PFSK-1 (cell line): ENCODE data around the gene ZNF22. TPM values are rescaled to one million over a fixed set of nuclear protein-coding genes. Genes with fewer than 3 reads are reported as not detected.
A peak's percentile ranks its signal among the peaks of the same experiment; 100 is the strongest.

Source experiments
- FOXP2 ChIP-seq: optimal IDR thresholded peaks from 2 replicates; pipeline ENCODE3; 2011; ENCODE audit warnings: borderline replicate concordance, control low read depth, inconsistent platforms; ENCODE audit not compliant: insufficient read depth; ENCODE audit errors: extremely low read length, extremely low read depth
- POLR2AphosphoS5 ChIP-seq: IDR thresholded peaks from 2 replicates; pipeline ENCODE4 v1.6.1; 2012; ENCODE audit warnings: low read depth, mild to moderate bottlenecking, control low read depth, low read length, moderate library complexity
- REST ChIP-seq, 2 experiments: IDR thresholded peaks; 2 replicates each; pipeline versions ENCODE4 v1.6.1 to v1.8.0; 2011 to 2012; ENCODE audit warnings: low read depth in 2 of 2, low read length in 2 of 2, control low read depth in 1 of 2, inconsistent platforms in 1 of 2, mild to moderate bottlenecking in 1 of 2, moderate library complexity in 1 of 2; ENCODE audit not compliant: insufficient read depth in 1 of 2
- SIN3A ChIP-seq: IDR thresholded peaks from 2 replicates; pipeline ENCODE4 v1.6.1; 2012; ENCODE audit warnings: mild to moderate bottlenecking, low read length, moderate library complexity, borderline replicate concordance; ENCODE audit not compliant: insufficient read depth
- TAF1 ChIP-seq: IDR thresholded peaks from 2 replicates; pipeline ENCODE4 v1.6.1; 2012; ENCODE audit warnings: low read length, control low read depth, borderline replicate concordance; ENCODE audit not compliant: insufficient read depth
- polyA plus RNA-seq: library from polyadenylated mRNA; unstranded; fragments of >200 nt; gene quantifications from one replicate; pipeline ENCODE4 v1.2.1, GENCODE V29; 2012; ENCODE audit warnings: low read depth, missing spikeins; ENCODE audit not compliant: insufficient read length

Gene ZNF22
- polyA plus RNA-seq = 13.2 TPM

- TF ChIP-seq TAF1 = peak; percentile 85; the same call in 1 of the 2 replicates
- peak; percentile 70 for TF ChIP-seq FOXP2
- peak in 1 of 2 experiments; percentile 53; a peak in 1 of 4 replicates for TF ChIP-seq REST (IDR thresholded peaks at IDR 0.05; ENCODE audit: insufficient read depth in 1 of 2, low read depth in 2 of 2, low read length in 2 of 2)
- TF ChIP-seq POLR2AphosphoS5 = peak; percentile 67
- peak; percentile 74; the same call in 1 of the 2 replicates for TF ChIP-seq SIN3A
These were observed at the start of gene ZNF22 for GRCh38 chr10:45000752-45001380. Gene ZNF22, plus strand, starts transcription at chr10:45000923. Its CDS starts 2,446 bp downstream, at chr10:45003369.

GRCh38 chr10:44951576-44952226 lies 49.0 kb upstream of the ZNF22 start:
- TF ChIP-seq REST (IDR thresholded peaks at IDR 0.05; ENCODE audit: insufficient read depth in 1 of 2, low read depth in 2 of 2, low read length in 2 of 2) (no peak), TAF1 (no peak), SIN3A (no peak), FOXP2 (no peak), POLR2AphosphoS5 (no peak)

GRCh38 chr10:44952779-44953231 lies 47.9 kb upstream of the ZNF22 start:
- TF ChIP-seq SIN3A (no peak), FOXP2 (no peak), REST (IDR thresholded peaks at IDR 0.05; ENCODE audit: insufficient read depth in 1 of 2, low read depth in 2 of 2, low read length in 2 of 2) (peak in 1 of 2 experiments; percentile 67; a peak in 2 of 4 replicates)

GRCh38 chr10:44954042-44954441 lies 46.7 kb upstream of the ZNF22 start:
- TF ChIP-seq REST (IDR thresholded peaks at IDR 0.05; ENCODE audit: insufficient read depth in 1 of 2, low read depth in 2 of 2, low read length in 2 of 2) = no peak
- TF ChIP-seq SIN3A = no peak
- no peak for TF ChIP-seq POLR2AphosphoS5
- no peak for TF ChIP-seq FOXP2
- no peak for TF ChIP-seq TAF1

GRCh38 chr10:44954962-44955361 lies 45.8 kb upstream of the ZNF22 start:
- TF ChIP-seq POLR2AphosphoS5 = no peak
- no peak for TF ChIP-seq TAF1
- no peak for TF ChIP-seq SIN3A
- TF ChIP-seq REST (IDR thresholded peaks at IDR 0.05; ENCODE audit: insufficient read depth in 1 of 2, low read depth in 2 of 2, low read length in 2 of 2) = no peak
- no peak for TF ChIP-seq FOXP2
